ENCODE data around the gene TRIM38.

The TRIM38 gene

DNA sequence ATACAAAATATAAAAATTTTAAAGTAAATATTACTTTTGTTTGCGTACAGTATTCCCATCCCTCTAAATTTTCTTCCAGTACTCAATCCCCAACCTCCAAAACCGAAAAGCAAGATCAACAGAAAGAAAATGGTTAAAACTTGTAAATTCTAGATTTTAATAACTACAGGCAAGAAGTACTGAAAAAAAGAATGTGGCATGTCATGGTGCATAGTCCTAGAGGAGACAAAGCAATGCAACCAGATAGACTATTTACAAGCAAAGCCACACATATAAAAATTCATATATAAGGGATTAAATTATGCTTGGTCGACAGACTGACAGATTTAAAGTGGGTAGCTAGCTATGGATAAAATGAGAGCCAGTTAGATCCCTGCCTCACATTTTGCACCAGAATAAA lies 68.1 kb downstream of the TRIM38 start:
- TF ChIP-seq, protein P1, sequence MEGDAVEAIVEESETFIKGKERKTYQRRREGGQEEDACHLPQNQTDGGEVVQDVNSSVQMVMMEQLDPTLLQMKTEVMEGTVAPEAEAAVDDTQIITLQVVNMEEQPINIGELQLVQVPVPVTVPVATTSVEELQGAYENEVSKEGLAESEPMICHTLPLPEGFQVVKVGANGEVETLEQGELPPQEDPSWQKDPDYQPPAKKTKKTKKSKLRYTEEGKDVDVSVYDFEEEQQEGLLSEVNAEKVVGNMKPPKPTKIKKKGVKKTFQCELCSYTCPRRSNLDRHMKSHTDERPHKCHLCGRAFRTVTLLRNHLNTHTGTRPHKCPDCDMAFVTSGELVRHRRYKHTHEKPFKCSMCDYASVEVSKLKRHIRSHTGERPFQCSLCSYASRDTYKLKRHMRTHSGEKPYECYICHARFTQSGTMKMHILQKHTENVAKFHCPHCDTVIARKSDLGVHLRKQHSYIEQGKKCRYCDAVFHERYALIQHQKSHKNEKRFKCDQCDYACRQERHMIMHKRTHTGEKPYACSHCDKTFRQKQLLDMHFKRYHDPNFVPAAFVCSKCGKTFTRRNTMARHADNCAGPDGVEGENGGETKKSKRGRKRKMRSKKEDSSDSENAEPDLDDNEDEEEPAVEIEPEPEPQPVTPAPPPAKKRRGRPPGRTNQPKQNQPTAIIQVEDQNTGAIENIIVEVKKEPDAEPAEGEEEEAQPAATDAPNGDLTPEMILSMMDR (IDR thresholded peaks at IDR 0.05; ENCODE audit: extremely low read depth, missing control alignments), result no peak
- no peak for DNase-seq (ENCODE audit: low spot score)

DNA sequence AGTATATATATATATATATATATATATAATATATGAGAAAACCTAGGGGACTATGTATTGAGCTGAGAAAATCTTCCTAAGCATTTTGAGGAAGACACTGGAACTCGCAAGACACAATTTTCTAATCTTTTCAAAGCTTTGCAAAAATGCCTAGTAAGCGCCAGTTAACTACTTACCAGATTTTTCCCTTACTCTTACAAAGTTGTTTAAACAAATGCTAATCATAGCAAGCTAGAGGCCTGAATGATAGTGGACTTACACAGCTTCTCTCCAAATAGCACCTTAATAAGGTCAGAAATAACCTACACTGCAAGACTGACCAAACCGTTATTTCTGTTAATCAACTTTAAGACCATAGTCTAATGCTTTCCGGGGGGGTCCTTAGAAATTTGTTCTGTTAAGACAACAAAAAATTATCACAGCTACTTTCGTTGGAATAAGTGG lies 68.6 kb downstream of the TRIM38 start:
- no peak for DNase-seq (ENCODE audit: low spot score)
- TF ChIP-seq, protein P1 (IDR thresholded peaks at IDR 0.05; ENCODE audit: extremely low read depth, missing control alignments), result no peak

DNA sequence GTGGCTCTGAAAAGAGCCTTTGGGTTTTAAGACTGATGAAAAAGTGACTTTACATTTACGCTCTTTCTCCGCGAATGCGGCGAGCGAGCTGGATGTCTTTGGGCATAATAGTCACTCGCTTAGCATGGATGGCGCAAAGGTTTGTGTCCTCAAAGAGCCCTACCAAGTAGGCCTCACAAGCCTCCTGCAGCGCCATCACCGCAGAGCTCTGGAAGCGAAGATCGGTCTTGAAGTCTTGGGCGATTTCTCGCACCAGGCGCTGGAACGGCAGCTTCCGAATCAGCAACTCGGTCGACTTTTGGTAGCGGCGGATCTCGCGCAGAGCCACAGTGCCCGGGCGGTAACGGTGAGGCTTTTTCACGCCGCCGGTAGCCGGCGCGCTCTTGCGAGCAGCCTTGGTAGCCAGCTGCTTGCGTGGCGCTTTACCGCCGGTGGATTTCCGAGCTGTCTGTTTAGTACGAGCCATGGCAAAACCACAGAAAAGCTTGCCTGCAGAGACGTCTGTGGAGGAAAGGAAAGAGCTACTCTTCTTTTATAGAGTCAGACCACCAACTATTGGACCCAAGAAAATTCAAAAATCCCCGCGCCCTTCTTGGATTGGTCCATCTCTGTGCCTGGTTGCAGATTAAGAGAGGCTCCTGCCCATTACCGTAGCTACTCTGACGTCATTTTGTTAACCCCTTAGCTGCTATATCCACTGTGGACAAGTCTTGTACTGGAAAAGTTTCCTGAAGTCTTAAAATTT lies 69.2 kb downstream of the TRIM38 start:
- TF ChIP-seq, protein P1 (IDR thresholded peaks at IDR 0.05; ENCODE audit: extremely low read depth, missing control alignments), result peak; percentile 9
- peak; percentile 84 for DNase-seq (ENCODE audit: low spot score)

DNA sequence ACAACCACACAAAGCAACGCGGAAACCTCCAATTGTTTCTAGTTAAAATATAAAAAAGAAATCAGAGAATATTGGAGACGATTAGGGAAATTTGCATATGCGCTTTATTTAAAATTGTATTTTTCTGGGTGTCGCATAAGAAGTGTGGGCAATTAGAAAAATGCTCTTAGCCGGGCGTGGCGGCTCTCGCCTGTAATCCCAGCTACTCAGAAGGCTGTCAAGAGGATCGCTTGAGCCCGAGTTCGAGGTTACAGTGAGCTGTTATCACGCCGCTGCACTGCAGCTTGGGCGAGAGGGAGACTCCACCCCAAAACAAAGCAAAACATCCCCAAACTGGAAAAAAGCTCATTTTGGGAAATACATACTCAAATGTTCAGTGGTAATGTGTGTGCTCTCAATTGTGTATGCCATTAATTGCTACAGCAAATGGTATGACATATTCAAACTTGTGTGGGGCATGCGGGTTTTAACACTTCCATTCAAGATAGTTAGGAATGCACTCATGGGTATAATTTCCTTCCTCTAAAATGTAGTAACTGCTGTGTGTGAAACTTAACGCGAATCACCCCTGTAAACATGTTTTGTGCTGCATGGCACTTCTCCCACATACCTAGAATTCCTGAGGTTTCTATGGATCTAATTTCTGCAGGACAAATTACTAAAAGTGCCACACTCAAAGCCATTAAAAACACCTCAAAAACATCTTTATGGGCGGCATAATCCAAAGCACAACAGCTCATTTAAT lies 69.9 kb downstream of the TRIM38 start:
- DNase-seq (ENCODE audit: low spot score), result no peak
- TF ChIP-seq, protein P1 (IDR thresholded peaks at IDR 0.05; ENCODE audit: extremely low read depth, missing control alignments), result no peak

DNA sequence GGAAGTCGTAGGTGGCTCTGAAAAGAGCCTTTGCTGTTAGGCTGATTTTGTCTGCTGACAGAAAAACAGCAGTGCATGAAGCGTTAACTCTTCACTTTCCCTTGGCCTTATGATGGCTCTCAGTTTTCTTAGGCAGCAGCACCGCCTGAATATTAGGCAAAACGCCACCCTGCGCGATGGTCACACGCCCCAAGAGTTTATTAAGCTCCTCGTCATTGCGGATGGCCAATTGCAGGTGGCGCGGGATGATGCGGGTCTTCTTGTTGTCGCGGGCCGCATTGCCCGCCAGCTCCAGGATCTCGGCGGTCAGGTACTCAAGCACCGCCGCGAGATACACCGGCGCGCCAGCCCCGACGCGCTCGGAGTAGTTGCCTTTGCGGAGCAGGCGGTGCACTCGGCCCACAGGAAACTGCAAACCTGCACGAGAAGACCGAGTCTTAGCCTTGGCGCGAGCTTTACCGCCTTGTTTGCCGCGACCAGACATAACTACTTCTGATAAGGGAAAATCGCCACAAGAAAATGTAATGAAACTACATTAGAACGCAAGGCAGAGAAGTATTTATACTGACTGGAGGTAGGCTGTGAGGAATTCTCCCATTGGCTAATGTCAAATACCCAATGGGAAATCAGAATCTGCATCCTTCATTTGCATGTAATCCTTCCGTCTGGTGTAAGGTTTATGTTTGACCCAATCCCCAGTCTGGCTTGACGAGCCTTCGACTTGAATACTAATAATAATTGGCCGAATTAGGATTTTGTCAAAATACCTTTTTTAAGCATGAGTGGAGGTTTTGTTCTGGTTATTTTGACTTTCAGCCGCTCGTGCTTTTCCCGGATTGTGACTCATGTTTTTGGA lies 70.7 kb downstream of the TRIM38 start:
- TF ChIP-seq, protein P1 (IDR thresholded peaks at IDR 0.05; ENCODE audit: extremely low read depth, missing control alignments), result no peak
- DNase-seq (ENCODE audit: low spot score), result peak; percentile 83

DNA sequence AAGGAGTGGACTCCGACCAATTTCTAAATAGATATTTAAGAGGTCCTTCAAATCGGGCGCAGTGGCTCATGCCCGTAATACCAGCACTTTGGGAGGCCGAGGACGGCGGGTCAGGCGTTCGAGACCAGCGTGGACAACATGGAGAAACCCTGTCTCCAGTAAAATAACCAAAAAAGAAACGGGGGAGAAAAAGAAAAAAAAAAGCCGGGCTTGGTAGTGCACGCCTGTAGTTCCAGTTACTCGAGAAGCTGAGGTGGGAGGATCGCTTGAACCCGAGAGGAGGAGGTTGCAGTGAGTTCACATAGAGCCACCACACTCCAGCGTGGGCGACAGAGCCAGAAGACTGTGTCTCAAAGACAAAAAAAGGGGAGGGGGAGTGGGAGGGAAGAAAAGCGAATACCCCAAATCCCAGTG lies 71.3 kb downstream of the TRIM38 start:
- no peak for DNase-seq (ENCODE audit: low spot score)
- TF ChIP-seq, protein P1 (IDR thresholded peaks at IDR 0.05; ENCODE audit: extremely low read depth, missing control alignments), result no peak

Data from GM20000 (cell line).